ENCODE results near the gene ANXA8.

ANXA8 gene

DNA sequence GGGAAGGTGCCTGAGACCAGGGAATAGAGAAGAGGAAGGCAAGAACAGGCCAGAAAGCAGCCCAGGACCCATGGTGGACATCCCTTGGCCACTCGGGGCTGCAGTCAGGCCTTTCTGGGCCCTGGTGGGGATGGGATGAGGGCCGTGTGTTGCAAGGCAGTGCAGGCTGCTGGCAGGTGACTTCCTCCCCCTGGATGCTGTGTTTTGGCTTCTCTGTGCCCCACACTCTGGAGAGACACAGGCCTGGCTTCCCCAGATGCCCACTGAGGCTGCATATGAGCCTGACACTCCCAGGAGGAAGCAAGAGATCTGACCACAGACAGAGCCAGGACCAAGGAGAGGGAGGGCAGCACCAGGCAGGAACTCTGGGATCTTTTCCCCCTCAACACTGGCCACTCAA lies 39.9 kb downstream of the ANXA8 start:
- no peak for TF ChIP-seq CTCF (IDR thresholded peaks at IDR 0.05; ENCODE audit: low read depth, low read length)
- no peak overlapping the region for H3K4me3 ChIP-seq (ENCODE audit: low read depth, low read length)

GRCh38 chr10:47443145-47443544 lies 40.8 kb downstream of the ANXA8 start:
- TF ChIP-seq CTCF (IDR thresholded peaks at IDR 0.05; ENCODE audit: low read depth, low read length): no peak
- H3K4me3 ChIP-seq (ENCODE audit: low read depth, low read length): no peak overlapping the region

- H3K4me3 ChIP-seq (ENCODE audit: low read depth, low read length): no peak overlapping the region
- TF ChIP-seq CTCF (IDR thresholded peaks at IDR 0.05; ENCODE audit: low read depth, low read length): no peak
These were observed 41.6 kb downstream of the ANXA8 start for GRCh38 chr10:47442351-47442750.

- no peak for TF ChIP-seq CTCF (IDR thresholded peaks at IDR 0.05; ENCODE audit: low read depth, low read length)
- H3K4me3 ChIP-seq (ENCODE audit: low read depth, low read length): no peak overlapping the region
These were observed 42.0 kb downstream of the ANXA8 start for GRCh38 chr10:47441938-47442337.

- no peak for TF ChIP-seq CTCF (IDR thresholded peaks at IDR 0.05; ENCODE audit: low read depth, low read length)
- H3K4me3 ChIP-seq (ENCODE audit: low read depth, low read length): no peak overlapping the region
These were observed 43.7 kb downstream of the ANXA8 start for GRCh38 chr10:47440207-47440606.

DNA sequence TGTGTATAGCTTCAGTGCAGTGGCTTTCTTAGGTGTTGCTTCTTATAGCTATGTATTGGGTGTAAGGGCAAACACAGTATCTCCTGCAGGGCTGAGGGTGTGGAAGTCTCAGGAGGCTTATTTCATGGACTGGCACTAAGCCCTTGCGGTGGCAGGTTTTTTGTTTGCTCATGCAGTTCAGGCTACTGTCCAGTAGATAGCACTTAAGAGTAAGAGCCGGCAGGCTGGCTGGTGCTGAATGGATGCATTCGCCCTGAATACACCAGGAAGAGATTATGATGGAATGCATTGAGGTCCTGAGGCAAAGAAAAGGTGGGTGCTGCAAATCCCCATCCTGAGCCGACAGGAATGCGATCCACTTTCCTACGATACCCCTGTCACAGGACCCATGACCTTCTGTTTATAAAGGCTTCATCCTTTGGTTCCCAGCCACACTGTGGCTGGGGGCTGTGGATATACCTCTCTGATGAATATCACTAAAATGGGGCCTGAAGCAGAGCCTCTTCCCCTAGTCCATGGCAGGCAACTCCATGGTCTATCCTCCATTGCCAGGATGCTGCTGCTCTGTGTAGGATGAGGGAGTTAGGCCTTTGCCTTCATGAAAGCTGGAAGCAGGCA lies 44.9 kb downstream of the ANXA8 start:
- no peak overlapping the region for H3K4me3 ChIP-seq (ENCODE audit: low read depth, low read length)
- peak; percentile 93 for TF ChIP-seq CTCF (IDR thresholded peaks at IDR 0.05; ENCODE audit: low read depth, low read length)

DNA sequence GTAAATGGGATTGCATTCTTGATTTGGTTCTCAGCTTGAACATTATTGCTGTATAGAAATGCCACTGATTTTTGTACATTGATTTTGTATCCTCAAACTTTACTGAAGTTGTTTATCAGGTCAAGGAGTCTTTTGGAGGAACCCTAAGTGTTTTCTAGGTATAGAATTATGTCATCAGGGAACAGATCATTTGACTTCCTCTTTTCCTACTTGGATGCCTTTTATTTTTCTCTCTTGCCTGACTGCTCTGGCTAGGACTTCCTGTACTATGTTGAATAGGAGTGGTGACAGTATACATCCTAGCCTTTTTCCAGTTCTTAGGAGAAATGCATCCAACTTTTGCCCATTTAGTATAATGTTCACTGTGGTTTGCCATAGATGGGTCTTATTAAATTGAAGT lies 48.8 kb downstream of the ANXA8 start:
- no peak overlapping the region for H3K4me3 ChIP-seq (ENCODE audit: low read depth, low read length)
- no peak for TF ChIP-seq CTCF (IDR thresholded peaks at IDR 0.05; ENCODE audit: low read depth, low read length)

Data from WI38 (cell line).